ENCODE data around the gene SPRR2G.
"Not testable (repeated sequence)": the region's sequence is repeated elsewhere in the genome, so short reads cannot be mapped to it uniquely, and the experiment has no call there.

SPRR2G gene

DNA sequence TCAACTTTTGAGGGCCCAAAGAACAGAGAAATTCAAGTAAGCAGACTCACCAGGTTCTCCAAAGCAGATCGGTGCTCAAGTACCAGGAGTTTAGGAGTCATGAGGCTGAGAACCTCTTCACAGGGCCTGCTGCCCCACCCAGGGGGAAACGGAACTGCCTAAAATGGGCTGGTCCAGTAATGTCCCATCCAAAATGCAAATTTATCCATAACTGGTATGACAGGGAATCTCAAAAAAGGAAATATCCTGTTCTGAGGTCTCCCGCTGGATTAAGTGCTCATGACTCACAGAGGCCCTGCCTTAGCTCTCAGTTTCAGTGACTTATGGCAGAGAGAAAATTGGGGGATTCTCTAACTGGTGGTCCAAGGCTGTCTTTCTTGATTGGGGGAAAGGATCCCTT lies 9.3 kb downstream of the SPRR2G start:
- no peaks in the 10 kb centered on the region for H3K36me3 ChIP-seq (replicated peaks)
- no peak for DNase-seq
- TF ChIP-seq, protein P1, sequence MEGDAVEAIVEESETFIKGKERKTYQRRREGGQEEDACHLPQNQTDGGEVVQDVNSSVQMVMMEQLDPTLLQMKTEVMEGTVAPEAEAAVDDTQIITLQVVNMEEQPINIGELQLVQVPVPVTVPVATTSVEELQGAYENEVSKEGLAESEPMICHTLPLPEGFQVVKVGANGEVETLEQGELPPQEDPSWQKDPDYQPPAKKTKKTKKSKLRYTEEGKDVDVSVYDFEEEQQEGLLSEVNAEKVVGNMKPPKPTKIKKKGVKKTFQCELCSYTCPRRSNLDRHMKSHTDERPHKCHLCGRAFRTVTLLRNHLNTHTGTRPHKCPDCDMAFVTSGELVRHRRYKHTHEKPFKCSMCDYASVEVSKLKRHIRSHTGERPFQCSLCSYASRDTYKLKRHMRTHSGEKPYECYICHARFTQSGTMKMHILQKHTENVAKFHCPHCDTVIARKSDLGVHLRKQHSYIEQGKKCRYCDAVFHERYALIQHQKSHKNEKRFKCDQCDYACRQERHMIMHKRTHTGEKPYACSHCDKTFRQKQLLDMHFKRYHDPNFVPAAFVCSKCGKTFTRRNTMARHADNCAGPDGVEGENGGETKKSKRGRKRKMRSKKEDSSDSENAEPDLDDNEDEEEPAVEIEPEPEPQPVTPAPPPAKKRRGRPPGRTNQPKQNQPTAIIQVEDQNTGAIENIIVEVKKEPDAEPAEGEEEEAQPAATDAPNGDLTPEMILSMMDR (IDR thresholded peaks at IDR 0.05; ENCODE audit: low read depth, low read length, missing control alignments), result no peak
- no peaks in the 10 kb centered on the region for H3K27me3 ChIP-seq (replicated peaks)
- no peak overlapping the region for H3K27ac ChIP-seq
- no peak overlapping the region for H3K4me3 ChIP-seq (ENCODE audit: low read depth, low read length)
- in situ Hi-C loops (cut with HindIII; ENCODE audit: low pct_ligation_motif_present, low sequenced_read_pairs), result no loop called here

DNA sequence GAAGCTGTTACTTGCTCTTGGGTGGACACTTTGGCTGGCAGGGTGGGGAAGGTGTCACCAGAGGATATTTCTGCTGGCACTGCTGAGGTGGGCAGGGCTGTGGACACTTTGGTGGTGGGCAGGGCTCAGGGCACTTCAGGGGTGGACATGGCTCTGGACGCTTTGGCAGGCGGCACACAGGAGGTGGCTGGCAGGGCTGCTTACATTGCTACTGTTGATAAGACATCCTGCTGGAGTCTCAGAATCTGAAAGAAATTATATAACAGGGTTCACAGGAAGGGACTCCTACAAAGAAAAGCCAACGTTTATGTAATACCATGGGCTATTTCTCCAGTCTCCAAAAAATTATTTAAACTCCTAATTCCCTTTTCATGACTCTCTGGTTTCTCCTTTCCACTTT lies 10.2 kb downstream of the SPRR2G start:
- no peaks in the 10 kb centered on the region for H3K36me3 ChIP-seq (replicated peaks)
- no peak overlapping the region for H3K27ac ChIP-seq
- DNase-seq, result no peak
- no peak overlapping the region for H3K4me3 ChIP-seq (ENCODE audit: low read depth, low read length)
- H3K27me3 ChIP-seq (replicated peaks), result no peaks in the 10 kb centered on the region
- TF ChIP-seq, protein P1 (IDR thresholded peaks at IDR 0.05; ENCODE audit: low read depth, low read length, missing control alignments), result no peak
- in situ Hi-C loops (cut with HindIII; ENCODE audit: low pct_ligation_motif_present, low sequenced_read_pairs), result no loop called here

DNA sequence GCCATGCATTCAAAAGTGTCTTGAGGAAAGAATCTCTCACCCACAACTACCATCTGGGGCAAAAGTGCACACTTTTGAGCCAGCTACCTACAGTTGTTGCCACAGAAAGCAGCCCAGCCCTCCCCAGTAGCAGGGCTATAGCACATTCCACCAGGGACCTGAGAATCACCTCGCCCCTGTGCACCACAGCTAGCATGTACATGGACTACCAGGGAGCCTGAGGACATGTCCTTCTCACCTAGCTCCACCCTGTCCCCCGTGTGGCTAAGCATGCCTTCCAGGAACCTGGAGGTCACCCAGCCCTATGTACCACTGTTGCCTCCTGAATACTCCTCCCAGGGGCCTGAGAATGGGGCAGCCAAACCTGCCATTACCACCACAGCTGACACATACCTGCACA lies 16.9 kb downstream of the SPRR2G start:
- Histone ChIP-seq H3K4me3 (ENCODE audit: low read depth, low read length) (no peak overlapping the region), H3K36me3 (replicated peaks) (no peaks in the 10 kb centered on the region), H3K27me3 (replicated peaks) (no peaks in the 10 kb centered on the region), H3K27ac (no peak overlapping the region)
- DNase-seq, result no peak
- TF ChIP-seq, protein P1 (IDR thresholded peaks at IDR 0.05; ENCODE audit: low read depth, low read length, missing control alignments), result no peak
- in situ Hi-C loops (cut with HindIII; ENCODE audit: low pct_ligation_motif_present, low sequenced_read_pairs), result no loop called here

DNA sequence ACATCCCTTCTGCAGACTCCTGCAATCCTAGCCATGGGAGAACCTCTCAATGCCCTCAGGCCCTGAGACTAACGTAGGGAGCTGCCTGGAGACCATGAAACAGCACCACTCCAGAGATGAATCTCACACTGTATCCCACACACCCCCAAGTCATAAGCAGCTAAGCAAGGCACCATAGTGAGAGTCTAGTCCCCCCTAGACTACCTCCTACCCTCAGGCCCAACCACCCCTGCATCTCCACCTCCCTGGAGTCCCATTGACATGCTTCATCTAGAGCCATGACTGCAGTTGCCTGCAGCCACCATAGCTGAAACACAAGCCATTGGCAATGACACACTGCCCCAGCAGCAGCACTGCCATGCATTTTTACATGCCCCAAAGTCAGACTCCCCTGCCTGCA lies 17.4 kb downstream of the SPRR2G start:
- Histone ChIP-seq H3K27ac (no peak overlapping the region), H3K27me3 (replicated peaks) (no peaks in the 10 kb centered on the region), H3K36me3 (replicated peaks) (no peaks in the 10 kb centered on the region), H3K4me3 (ENCODE audit: low read depth, low read length) (no peak overlapping the region)
- no peak for DNase-seq
- in situ Hi-C loops (cut with HindIII; ENCODE audit: low pct_ligation_motif_present, low sequenced_read_pairs), result no loop called here
- TF ChIP-seq, protein P1 (IDR thresholded peaks at IDR 0.05; ENCODE audit: low read depth, low read length, missing control alignments), result no peak

DNA sequence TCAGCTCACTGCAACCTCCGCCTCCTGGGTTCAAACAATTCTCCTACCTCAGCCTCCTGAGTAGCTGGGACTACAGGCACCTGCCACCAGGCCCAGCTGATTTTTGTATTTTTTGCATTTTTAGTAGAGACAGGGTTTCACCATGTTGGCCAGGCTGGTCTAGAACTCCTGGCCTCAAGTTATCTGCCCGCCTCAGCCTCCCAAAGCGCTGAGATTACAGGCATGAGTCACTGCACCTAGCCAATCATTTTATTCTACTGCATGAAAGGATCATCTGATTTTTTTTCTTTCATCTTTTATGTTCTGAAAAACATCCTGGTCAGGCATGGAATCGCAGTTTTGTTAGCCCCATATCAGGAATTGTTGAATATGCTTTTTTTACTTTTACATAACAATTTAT lies 22.0 kb downstream of the SPRR2G start:
- H3K27me3 ChIP-seq (replicated peaks); DNase-seq; H3K4me3 ChIP-seq (ENCODE audit: low read depth, low read length); in situ Hi-C loops (cut with HindIII; ENCODE audit: low pct_ligation_motif_present, low sequenced_read_pairs); H3K27ac ChIP-seq; H3K36me3 ChIP-seq (replicated peaks): not testable (repeated sequence)

DNA sequence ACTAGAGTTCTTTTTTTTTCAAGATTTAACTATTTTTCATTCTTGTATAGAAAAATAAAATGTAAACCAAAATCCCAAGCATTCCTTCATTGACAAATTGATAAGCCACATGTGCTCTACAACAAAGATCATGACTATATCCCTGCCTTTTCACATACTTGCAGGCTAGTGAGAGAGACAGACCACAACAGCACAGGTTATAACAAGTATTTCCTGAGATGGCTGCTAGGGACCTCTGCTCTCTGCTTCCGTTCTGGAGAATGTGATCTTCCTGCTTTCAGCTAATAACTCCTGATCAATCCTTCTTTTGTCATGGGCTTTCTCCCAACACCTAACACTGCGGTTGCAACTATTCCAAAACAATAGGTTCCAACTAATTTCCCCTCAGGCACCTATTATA lies 23.4 kb downstream of the SPRR2G start:
- DNase-seq, result no peak
- no peak overlapping the region for H3K27ac ChIP-seq
- no peak overlapping the region for H3K4me3 ChIP-seq (ENCODE audit: low read depth, low read length)
- H3K27me3 ChIP-seq (replicated peaks), result no peaks in the 10 kb centered on the region
- TF ChIP-seq, protein P1 (IDR thresholded peaks at IDR 0.05; ENCODE audit: low read depth, low read length, missing control alignments), result no peak
- no peaks in the 10 kb centered on the region for H3K36me3 ChIP-seq (replicated peaks)
- in situ Hi-C loops (cut with HindIII; ENCODE audit: low pct_ligation_motif_present, low sequenced_read_pairs), result no loop called here

Measured in brain microvascular endothelial cell (primary cell).